Activated T-helper 17 cell treated with anti-CD3 and anti-CD28 coated beads, Interleukin-2, amount 50 U/mL, for 72 hours (primary cell): ENCODE data around the gene NXNL1. TPM values are rescaled to one million over a fixed set of nuclear protein-coding genes. Genes with fewer than 3 reads are reported as not detected.

Experiments
- ATAC-seq: fragments of 150-1000 bp; cut with Tn5 transposase; replicated peaks from 2 replicates; pipeline ENCODE4 v1.10.0; 2021; ENCODE audit warnings: mild to moderate bottlenecking, moderate library complexity
- H3K27ac Mint-ChIP-seq: one replicate; pipeline ENCODE4 v1.8.0; 2022; ENCODE audit warnings: mixed read lengths
- H3K27me3 Mint-ChIP-seq: one replicate; pipeline ENCODE4 v1.8.0; 2022; ENCODE audit warnings: mixed read lengths
- H3K36me3 Mint-ChIP-seq: one replicate; pipeline ENCODE4 v1.8.0; 2022; ENCODE audit warnings: low read depth, mild to moderate bottlenecking, mixed read lengths
- H3K4me1 Mint-ChIP-seq: one replicate; pipeline ENCODE4 v1.8.0; 2022; ENCODE audit warnings: mixed read lengths
- H3K4me3 Mint-ChIP-seq: one replicate; pipeline ENCODE4 v1.8.0; 2022; ENCODE audit warnings: mild to moderate bottlenecking, mixed read lengths
- H3K9me3 Mint-ChIP-seq: one replicate; pipeline ENCODE4 v1.8.0; 2022; ENCODE audit warnings: mixed read lengths
- total RNA-seq, 2 donors: library from RNA; stranded (reverse); gene quantifications; one replicate each; pipeline ENCODE4 v1.2.3, GENCODE V29; 2022

NXNL1 gene
- total RNA-seq, 2 donors from 2014 or later: not detected

DNA sequence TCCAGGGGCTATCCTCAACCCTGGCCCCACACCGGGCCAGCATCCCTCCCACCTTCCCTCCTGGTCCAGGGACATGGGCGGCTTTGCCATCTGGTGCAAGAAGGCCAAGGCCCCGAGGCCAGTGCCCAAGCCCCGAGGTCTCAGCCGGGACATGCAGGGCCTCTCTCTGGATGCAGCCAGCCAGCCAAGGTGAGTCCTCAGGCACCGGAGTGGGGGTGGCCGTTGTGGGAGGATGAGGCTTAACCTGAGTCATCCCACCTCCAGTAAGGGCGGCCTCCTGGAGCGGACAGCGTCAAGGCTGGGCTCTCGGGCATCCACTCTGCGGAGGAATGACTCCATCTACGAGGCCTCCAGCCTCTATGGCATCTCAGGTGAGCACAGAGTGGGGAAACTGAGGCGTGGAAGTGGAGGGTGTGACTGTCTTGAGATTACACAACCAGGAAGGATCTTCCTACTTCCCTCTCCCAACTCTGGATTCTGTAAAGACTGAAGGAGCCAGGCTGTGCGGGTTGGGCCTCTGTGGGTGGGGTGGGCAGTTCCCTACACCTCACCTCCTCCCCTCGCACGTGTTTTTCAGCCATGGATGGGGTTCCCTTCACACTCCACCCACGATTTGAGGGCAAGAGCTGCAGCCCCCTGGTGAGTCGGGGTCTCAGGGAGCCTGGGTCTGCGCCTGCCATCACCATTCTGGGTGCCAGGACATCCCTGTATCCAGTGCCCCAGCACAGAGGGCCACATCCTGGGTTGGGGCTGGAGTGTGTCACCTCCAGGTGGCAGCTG, 37.1 kb downstream of the NXNL1 start:
- Mint-ChIP-seq H3K9me3 (no peaks in the 10 kb centered on the region), H3K4me3 (no peak overlapping the region), H3K27ac (no peak overlapping the region), H3K27me3 (no peaks in the 10 kb centered on the region), H3K36me3 (peaks cover 14% of the 10 kb centered on the region), H3K4me1 (peaks cover 5% of the 10 kb centered on the region)
- no peak for ATAC-seq

GRCh38 chr19:17421942-17422341, 38.8 kb downstream of the NXNL1 start:
- Mint-ChIP-seq H3K9me3 (no peaks in the 10 kb centered on the region), H3K36me3 (peaks cover 17% of the 10 kb centered on the region), H3K27me3 (no peaks in the 10 kb centered on the region), H3K27ac (no peak overlapping the region), H3K4me3 (no peak overlapping the region), H3K4me1 (peaks cover 5% of the 10 kb centered on the region)
- no peak for ATAC-seq

GRCh38 chr19:17420475-17420924, 40.2 kb downstream of the NXNL1 start:
- Mint-ChIP-seq H3K4me1 (peaks cover 5% of the 10 kb centered on the region), H3K9me3 (no peaks in the 10 kb centered on the region), H3K36me3 (peaks cover 25% of the 10 kb centered on the region), H3K4me3 (peak overlapping the region; percentile 97), H3K27me3 (no peaks in the 10 kb centered on the region), H3K27ac (peak overlapping the region; percentile 63)
- peak; percentile 31 for ATAC-seq

DNA sequence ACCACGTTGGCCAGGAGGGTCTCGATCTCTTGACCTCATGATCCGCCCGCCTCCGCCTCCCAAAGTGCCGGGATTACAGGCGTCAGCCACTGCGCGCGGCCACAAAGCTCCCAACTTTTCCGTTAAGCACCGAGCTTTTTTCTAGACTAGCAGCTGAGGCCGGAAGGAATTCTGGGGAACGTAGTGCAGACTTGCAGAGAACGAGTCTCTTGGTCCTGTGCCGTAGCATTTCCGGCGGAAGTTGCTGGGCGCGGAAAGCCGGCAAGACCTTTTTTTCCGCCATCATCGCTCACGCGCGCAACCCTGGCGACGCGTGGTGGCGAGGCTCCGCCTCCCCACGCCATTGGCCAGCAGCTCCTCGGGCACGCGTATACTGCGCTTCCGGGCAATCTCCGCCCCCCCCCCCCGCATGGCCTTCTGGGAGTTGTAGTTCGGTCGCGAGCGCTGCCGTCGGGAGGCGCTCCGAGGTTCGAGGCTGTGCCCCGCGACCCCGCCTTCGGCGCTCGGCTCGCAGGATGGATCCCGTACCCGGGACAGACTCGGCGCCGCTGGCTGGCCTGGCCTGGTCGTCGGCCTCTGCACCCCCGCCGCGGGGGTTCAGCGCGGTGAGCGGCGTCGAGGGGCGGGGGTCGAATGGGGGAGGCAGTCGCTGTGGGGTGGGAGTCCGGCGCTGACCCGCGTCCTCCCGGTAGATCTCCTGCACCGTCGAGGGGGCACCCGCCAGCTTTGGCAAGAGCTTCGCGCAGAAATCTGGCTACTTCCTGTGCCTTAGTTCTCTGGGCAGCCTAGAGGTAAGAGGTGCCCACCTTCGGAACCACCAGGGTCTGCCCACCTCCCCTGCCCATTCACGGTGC, 40.9 kb downstream of the NXNL1 start, which contains the start of gene MVB12A:
Gene MVB12A, plus strand, starts transcription at position 427 of the 854 bp plus-strand sequence. Its CDS starts 89 bp downstream, at position 516.
- Mint-ChIP-seq H3K27me3 (no peaks in the 10 kb centered on the region), H3K27ac (peak within 1 kb of the TSS; percentile 91), H3K36me3 (peaks cover 32% of the 10 kb centered on the region), H3K9me3 (no peaks in the 10 kb centered on the region), H3K4me3 (peak within 1 kb of the TSS; percentile 97), H3K4me1 (peaks cover 5% of the 10 kb centered on the region)
- ATAC-seq: peak; percentile 97

- H3K27ac Mint-ChIP-seq: peak overlapping the region; percentile 91
- no peaks in the 10 kb centered on the region for H3K27me3 Mint-ChIP-seq
- H3K4me3 Mint-ChIP-seq: peak overlapping the region; percentile 97
Measured at GRCh38 chr19:17419154-17419620, 41.5 kb downstream of the NXNL1 start.

GRCh38 chr19:17418710-17419109, 42.0 kb downstream of the NXNL1 start:
- Mint-ChIP-seq H3K4me1 (peaks cover 5% of the 10 kb centered on the region), H3K36me3 (peaks cover 43% of the 10 kb centered on the region), H3K27ac (no peak overlapping the region), H3K9me3 (no peaks in the 10 kb centered on the region), H3K27me3 (no peaks in the 10 kb centered on the region), H3K4me3 (peak overlapping the region; percentile 97)
- no peak for ATAC-seq

More at GRCh38 chr19:17419154-17419620, 41.5 kb downstream of the NXNL1 start:
- H3K4me1 Mint-ChIP-seq: peaks cover 5% of the 10 kb centered on the region
- ATAC-seq: no peak
- H3K9me3 Mint-ChIP-seq: no peaks in the 10 kb centered on the region
- peaks cover 38% of the 10 kb centered on the region for H3K36me3 Mint-ChIP-seq

GRCh38 chr19:17415121-17415520, 45.6 kb downstream of the NXNL1 start:
- H3K9me3 Mint-ChIP-seq: no peaks in the 10 kb centered on the region
- no peak for ATAC-seq
- no peak overlapping the region for H3K4me3 Mint-ChIP-seq
- peaks cover 55% of the 10 kb centered on the region for H3K36me3 Mint-ChIP-seq
- H3K27me3 Mint-ChIP-seq: no peaks in the 10 kb centered on the region
- H3K4me1 Mint-ChIP-seq: no peaks in the 10 kb centered on the region
- no peak overlapping the region for H3K27ac Mint-ChIP-seq

DNA sequence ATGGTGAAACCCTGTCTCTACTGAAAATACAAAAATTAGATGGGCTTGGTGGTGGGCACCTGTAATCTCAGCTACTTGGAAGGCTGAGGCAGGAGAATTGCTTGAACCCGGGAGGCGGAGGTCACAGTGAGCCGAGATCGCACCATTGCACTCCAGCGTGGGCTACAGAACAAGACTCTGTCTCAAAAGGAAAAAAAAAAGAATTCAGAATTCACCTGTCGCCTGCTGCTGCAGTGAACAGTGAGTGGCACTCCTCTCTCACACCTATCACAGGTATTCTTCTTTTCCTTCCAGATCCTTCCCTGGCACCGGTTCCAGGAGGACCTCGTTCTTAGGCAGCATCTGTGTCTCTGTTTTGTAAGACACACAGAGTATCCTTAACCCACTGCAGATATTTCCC, 46.6 kb downstream of the NXNL1 start:
- H3K4me1 Mint-ChIP-seq: no peaks in the 10 kb centered on the region
- H3K27ac Mint-ChIP-seq: no peak overlapping the region
- H3K27me3 Mint-ChIP-seq: no peaks in the 10 kb centered on the region
- ATAC-seq: no peak
- no peak overlapping the region for H3K4me3 Mint-ChIP-seq
- no peaks in the 10 kb centered on the region for H3K9me3 Mint-ChIP-seq
- peaks cover 61% of the 10 kb centered on the region for H3K36me3 Mint-ChIP-seq

GRCh38 chr19:17411801-17412200, 48.9 kb downstream of the NXNL1 start:
- peaks cover 64% of the 10 kb centered on the region for H3K36me3 Mint-ChIP-seq

GRCh38 chr19:17409990-17410389, 50.7 kb downstream of the NXNL1 start:
- Mint-ChIP-seq H3K4me1 (peaks cover 14% of the 10 kb centered on the region), H3K36me3 (peaks cover 59% of the 10 kb centered on the region), H3K27ac (no peak overlapping the region), H3K4me3 (no peak overlapping the region), H3K9me3 (no peaks in the 10 kb centered on the region), H3K27me3 (no peaks in the 10 kb centered on the region)
- ATAC-seq: no peak

More at GRCh38 chr19:17411801-17412200, 48.9 kb downstream of the NXNL1 start:
- no peak for ATAC-seq
- no peaks in the 10 kb centered on the region for H3K27me3 Mint-ChIP-seq
- no peak overlapping the region for H3K4me3 Mint-ChIP-seq
- H3K27ac Mint-ChIP-seq: peak overlapping the region; percentile 36
- H3K9me3 Mint-ChIP-seq: no peaks in the 10 kb centered on the region
- peaks cover 8% of the 10 kb centered on the region for H3K4me1 Mint-ChIP-seq

DNA sequence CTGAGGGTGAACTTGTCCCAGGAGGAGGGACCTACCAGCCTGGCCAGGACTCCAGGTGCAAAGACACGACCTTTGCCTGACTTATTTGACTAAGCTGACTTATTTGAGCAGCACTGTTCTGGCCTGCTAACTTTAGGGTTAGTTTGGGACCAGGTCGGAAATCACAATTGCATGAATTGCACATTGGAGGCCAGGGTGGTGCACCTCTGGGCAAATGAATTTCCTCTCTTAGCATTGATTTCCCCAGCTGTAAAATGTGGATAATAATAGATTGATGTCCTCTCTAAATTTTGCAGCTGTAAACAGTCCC, 53.9 kb downstream of the NXNL1 start:
- peak overlapping the region; percentile 73 for H3K27ac Mint-ChIP-seq
- ATAC-seq: no peak
- H3K27me3 Mint-ChIP-seq: no peaks in the 10 kb centered on the region
- H3K9me3 Mint-ChIP-seq: no peaks in the 10 kb centered on the region
- H3K36me3 Mint-ChIP-seq: peaks cover 56% of the 10 kb centered on the region
- H3K4me3 Mint-ChIP-seq: peak overlapping the region; percentile 89
- H3K4me1 Mint-ChIP-seq: peaks cover 24% of the 10 kb centered on the region

DNA sequence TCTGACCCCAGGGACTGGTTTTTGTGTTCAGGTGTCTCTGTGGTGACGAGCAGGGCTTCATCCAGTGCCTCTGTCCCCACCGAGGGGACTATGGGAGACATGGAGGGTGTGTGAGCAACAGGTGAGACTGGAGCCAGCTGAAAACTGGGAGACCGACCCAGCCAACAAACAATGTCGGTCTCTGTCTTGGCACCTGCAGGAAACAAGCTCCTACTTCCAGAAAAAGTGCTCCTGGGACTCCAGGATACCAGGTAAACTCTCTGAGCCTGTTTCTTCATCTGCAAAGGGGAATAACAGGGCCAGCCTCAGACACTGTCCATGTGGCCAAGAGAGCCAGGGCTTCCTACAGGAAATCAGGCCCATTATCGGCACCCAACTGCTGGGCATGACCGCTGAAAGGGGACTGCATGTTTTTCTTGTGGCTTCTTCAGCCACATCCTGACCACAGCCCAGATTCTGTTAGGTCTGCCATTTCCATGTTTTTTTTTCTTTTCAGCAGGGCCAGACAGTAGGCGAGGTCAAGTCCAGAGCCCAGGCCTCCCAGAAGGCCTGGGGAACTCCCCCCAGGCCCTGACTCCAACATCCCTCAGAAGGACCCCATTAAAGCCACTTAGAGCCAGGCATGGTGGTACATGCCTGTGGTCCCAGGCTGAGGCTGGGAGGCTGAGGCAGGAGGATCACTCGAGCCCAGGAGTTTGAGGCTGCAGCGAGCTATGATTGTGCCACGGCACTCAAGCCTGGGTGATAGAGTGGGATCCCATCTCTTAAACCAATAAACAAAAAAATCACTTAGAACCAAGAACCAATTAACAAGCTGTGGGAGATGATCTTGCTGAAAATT, 54.5 kb downstream of the NXNL1 start:
- Mint-ChIP-seq H3K36me3 (peaks cover 56% of the 10 kb centered on the region), H3K27me3 (no peaks in the 10 kb centered on the region), H3K27ac (peak overlapping the region; percentile 73), H3K4me3 (peak overlapping the region; percentile 89), H3K9me3 (no peaks in the 10 kb centered on the region), H3K4me1 (peaks cover 24% of the 10 kb centered on the region)
- ATAC-seq: peak; percentile 48
